Measurements from ENCODE around the gene STAC.

The STAC gene

DNA sequence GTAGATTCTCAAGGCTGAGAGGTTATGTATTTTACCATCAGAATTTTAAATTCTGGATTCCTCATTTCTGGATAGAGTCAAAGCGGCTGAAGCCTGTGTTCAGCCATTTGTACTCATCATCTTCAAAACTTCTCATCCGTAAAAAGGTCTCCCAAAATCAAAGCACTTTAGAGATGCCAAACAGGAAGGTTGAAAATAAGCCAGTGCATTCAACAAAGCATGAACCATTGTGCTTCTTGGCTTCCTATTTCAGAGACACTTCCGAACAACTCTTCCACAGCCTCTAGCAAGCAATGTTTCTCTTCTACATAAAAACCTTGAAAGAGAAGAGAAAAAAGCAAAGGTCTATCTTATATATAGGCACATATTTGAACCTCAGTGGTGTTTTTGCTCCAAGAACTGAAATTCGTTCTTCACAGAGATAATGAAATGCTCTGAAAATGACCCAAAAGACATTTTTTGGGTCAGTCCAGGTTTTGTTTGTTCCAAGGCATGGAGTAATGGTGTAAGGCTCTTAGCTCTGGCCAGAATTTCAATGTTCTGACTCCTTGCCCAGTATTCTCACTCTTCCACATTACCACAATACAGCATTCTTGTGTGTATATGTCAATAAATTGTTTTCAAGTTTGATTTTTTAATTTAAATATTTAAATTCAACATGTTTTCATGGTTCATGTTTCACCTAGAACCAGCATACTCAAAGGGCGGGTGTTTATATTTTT is 163.1 kb downstream of the STAC start:
- TF ChIP-seq, protein P1, sequence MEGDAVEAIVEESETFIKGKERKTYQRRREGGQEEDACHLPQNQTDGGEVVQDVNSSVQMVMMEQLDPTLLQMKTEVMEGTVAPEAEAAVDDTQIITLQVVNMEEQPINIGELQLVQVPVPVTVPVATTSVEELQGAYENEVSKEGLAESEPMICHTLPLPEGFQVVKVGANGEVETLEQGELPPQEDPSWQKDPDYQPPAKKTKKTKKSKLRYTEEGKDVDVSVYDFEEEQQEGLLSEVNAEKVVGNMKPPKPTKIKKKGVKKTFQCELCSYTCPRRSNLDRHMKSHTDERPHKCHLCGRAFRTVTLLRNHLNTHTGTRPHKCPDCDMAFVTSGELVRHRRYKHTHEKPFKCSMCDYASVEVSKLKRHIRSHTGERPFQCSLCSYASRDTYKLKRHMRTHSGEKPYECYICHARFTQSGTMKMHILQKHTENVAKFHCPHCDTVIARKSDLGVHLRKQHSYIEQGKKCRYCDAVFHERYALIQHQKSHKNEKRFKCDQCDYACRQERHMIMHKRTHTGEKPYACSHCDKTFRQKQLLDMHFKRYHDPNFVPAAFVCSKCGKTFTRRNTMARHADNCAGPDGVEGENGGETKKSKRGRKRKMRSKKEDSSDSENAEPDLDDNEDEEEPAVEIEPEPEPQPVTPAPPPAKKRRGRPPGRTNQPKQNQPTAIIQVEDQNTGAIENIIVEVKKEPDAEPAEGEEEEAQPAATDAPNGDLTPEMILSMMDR (IDR thresholded peaks at IDR 0.05; ENCODE audit: low read length), result no peak
- no peak for TF ChIP-seq EZH2 (optimal IDR thresholded peaks at IDR 0.05; ENCODE audit: low read depth, low read length)
- TF ChIP-seq EZH2phosphoT487 (IDR thresholded peaks at IDR 0.05; ENCODE audit: low read length), result no peak
- H3K9ac ChIP-seq (ENCODE audit: low read length), result no peak overlapping the region
- no peaks in the 10 kb centered on the region for H3K36me3 ChIP-seq (replicated peaks; ENCODE audit: insufficient read depth, low read length)
- no peaks in the 10 kb centered on the region for H3K4me1 ChIP-seq (ENCODE audit: low read length)
- H3K79me2 ChIP-seq (ENCODE audit: low read length), result no peaks in the 10 kb centered on the region
- no peak for DNase-seq
- H3K9me3 ChIP-seq (replicated peaks; ENCODE audit: insufficient read depth, low read length), result no peaks in the 10 kb centered on the region
- no peaks in the 10 kb centered on the region for H3F3A ChIP-seq (ENCODE audit: insufficient read depth, low read length)
- H3K4me3 ChIP-seq (ENCODE audit: low read length), result no peak overlapping the region
- H4K20me1 ChIP-seq (ENCODE audit: insufficient read depth, low read length), result no peaks in the 10 kb centered on the region
- no peaks in the 10 kb centered on the region for H3K27me3 ChIP-seq (replicated peaks; ENCODE audit: insufficient read depth, low read length)
- no peaks in the 10 kb centered on the region for H3K9me2 ChIP-seq (replicated peaks; ENCODE audit: insufficient read depth, low read length)
- no peak overlapping the region for H2AFZ ChIP-seq (ENCODE audit: low read length)
- no peak overlapping the region for H3K27ac ChIP-seq (ENCODE audit: low read length)
- H3K4me2 ChIP-seq (ENCODE audit: low read depth, low read length), result no peak overlapping the region

DNA sequence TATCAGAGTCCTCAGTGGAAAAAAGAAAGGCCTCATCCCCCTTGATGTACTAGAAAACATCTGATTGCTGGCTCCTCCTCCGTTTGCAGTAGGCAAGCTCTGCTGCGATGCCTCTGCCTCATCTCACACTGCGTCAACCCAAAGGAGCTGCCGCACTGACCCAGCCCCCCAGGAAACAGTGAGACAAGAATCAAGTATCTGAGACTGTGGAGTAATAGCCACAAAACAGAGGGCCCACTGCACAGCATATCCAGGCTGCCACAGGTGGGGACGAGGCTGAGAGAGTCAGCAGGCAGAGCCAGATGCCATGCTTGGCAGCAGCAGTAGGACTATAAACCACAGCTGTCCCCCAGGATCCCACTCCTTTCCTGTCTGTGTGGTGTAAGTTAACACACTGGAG is 165.9 kb downstream of the STAC start:
- H3K79me2 ChIP-seq (ENCODE audit: low read length), result no peaks in the 10 kb centered on the region
- no peaks in the 10 kb centered on the region for H3F3A ChIP-seq (ENCODE audit: insufficient read depth, low read length)
- no peak overlapping the region for H3K4me3 ChIP-seq (ENCODE audit: low read length)
- H3K9ac ChIP-seq (ENCODE audit: low read length), result no peak overlapping the region
- no peak overlapping the region for H3K4me2 ChIP-seq (ENCODE audit: low read depth, low read length)
- no peak for DNase-seq
- H3K9me2 ChIP-seq (replicated peaks; ENCODE audit: insufficient read depth, low read length), result no peaks in the 10 kb centered on the region
- no peaks in the 10 kb centered on the region for H3K9me3 ChIP-seq (replicated peaks; ENCODE audit: insufficient read depth, low read length)
- no peaks in the 10 kb centered on the region for H4K20me1 ChIP-seq (ENCODE audit: insufficient read depth, low read length)
- no peaks in the 10 kb centered on the region for H3K4me1 ChIP-seq (ENCODE audit: low read length)
- no peak overlapping the region for H2AFZ ChIP-seq (ENCODE audit: low read length)
- no peak for TF ChIP-seq EZH2phosphoT487 (IDR thresholded peaks at IDR 0.05; ENCODE audit: low read length)
- no peak for TF ChIP-seq EZH2 (optimal IDR thresholded peaks at IDR 0.05; ENCODE audit: low read depth, low read length)
- TF ChIP-seq, protein P1 (IDR thresholded peaks at IDR 0.05; ENCODE audit: low read length), result no peak
- no peaks in the 10 kb centered on the region for H3K27me3 ChIP-seq (replicated peaks; ENCODE audit: insufficient read depth, low read length)
- H3K27ac ChIP-seq (ENCODE audit: low read length), result no peak overlapping the region
- no peaks in the 10 kb centered on the region for H3K36me3 ChIP-seq (replicated peaks; ENCODE audit: insufficient read depth, low read length)

DNA sequence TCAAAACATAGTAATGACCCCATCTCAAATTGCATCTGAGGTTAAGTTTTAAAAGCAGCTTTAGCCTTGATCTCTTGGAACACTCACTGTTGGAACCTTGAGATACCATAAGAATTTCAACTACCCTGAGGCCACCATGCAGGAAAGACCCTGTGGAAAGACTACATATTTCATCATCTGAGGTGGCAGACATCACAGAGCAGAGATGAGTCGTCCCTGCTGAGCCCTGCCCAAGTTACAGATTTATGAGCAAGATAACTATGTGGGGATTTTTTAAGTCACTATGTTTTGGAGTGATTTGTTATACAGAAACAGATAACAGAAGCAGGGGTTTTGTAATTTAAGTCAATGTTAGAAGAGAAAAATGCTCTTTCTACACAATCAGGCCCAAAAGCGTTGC is 168.4 kb downstream of the STAC start:
- no peaks in the 10 kb centered on the region for H3K27me3 ChIP-seq (replicated peaks; ENCODE audit: insufficient read depth, low read length)
- H3K79me2 ChIP-seq (ENCODE audit: low read length), result no peaks in the 10 kb centered on the region
- H3K4me3 ChIP-seq (ENCODE audit: low read length), result no peak overlapping the region
- H3K9me2 ChIP-seq (replicated peaks; ENCODE audit: insufficient read depth, low read length), result no peaks in the 10 kb centered on the region
- H3F3A ChIP-seq (ENCODE audit: insufficient read depth, low read length), result no peaks in the 10 kb centered on the region
- no peaks in the 10 kb centered on the region for H3K9me3 ChIP-seq (replicated peaks; ENCODE audit: insufficient read depth, low read length)
- H3K4me1 ChIP-seq (ENCODE audit: low read length), result no peaks in the 10 kb centered on the region
- no peak overlapping the region for H3K4me2 ChIP-seq (ENCODE audit: low read depth, low read length)
- DNase-seq, result no peak
- no peak overlapping the region for H3K9ac ChIP-seq (ENCODE audit: low read length)
- no peak for TF ChIP-seq EZH2 (optimal IDR thresholded peaks at IDR 0.05; ENCODE audit: low read depth, low read length)
- no peak for TF ChIP-seq EZH2phosphoT487 (IDR thresholded peaks at IDR 0.05; ENCODE audit: low read length)
- TF ChIP-seq, protein P1 (IDR thresholded peaks at IDR 0.05; ENCODE audit: low read length), result no peak
- no peaks in the 10 kb centered on the region for H4K20me1 ChIP-seq (ENCODE audit: insufficient read depth, low read length)
- H3K27ac ChIP-seq (ENCODE audit: low read length), result no peak overlapping the region
- H2AFZ ChIP-seq (ENCODE audit: low read length), result no peak overlapping the region
- H3K36me3 ChIP-seq (replicated peaks; ENCODE audit: insufficient read depth, low read length), result no peaks in the 10 kb centered on the region
